Measurements from ENCODE around the gene GSTM3.

GSTM3 gene

GRCh38 chr1:109762821-109763645 lies 22.2 kb upstream of the GSTM3 start:
- no peaks in the 10 kb centered on the region for H3F3A ChIP-seq (ENCODE audit: insufficient read depth, low read length)
- no peak overlapping the region for H3K4me3 ChIP-seq (ENCODE audit: low read depth, low read length, poor library complexity, severe bottlenecking)
- no peak for TF ChIP-seq EZH2 (IDR thresholded peaks at IDR 0.05; ENCODE audit: borderline replicate concordance, low read length)
- H3K79me2 ChIP-seq (ENCODE audit: insufficient read depth, low read length): no peaks in the 10 kb centered on the region
- no peaks in the 10 kb centered on the region for H3K9me2 ChIP-seq (ENCODE audit: low read depth, low read length)
- H3K9ac ChIP-seq (ENCODE audit: low read length): no peak overlapping the region
- H3K27me3 ChIP-seq (ENCODE audit: insufficient read depth, low read length): no peaks in the 10 kb centered on the region; the same call in 1 of the 2 replicates
- no peak overlapping the region for H2AFZ ChIP-seq (ENCODE audit: low read length)
- no peak overlapping the region for H3K27ac ChIP-seq (ENCODE audit: low read depth, low read length, poor library complexity, severe bottlenecking)
- no peak overlapping the region for H3K4me2 ChIP-seq (ENCODE audit: low read length)
- no peaks in the 10 kb centered on the region for H3K9me3 ChIP-seq (ENCODE audit: low read length)
- H3K36me3 ChIP-seq (ENCODE audit: insufficient read depth, low read length): no peaks in the 10 kb centered on the region
- no peaks in the 10 kb centered on the region for H4K20me1 ChIP-seq (ENCODE audit: insufficient read depth, low read length)
- no peaks in the 10 kb centered on the region for H3K4me1 ChIP-seq (ENCODE audit: insufficient read depth, low read length, severe bottlenecking)

GRCh38 chr1:109762039-109762585 lies 21.3 kb upstream of the GSTM3 start:
- H3K4me2 ChIP-seq (ENCODE audit: low read length): no peak overlapping the region
- no peaks in the 10 kb centered on the region; the same call in 1 of the 2 replicates for H3K27me3 ChIP-seq (ENCODE audit: insufficient read depth, low read length)
- no peak overlapping the region for H3K4me3 ChIP-seq (ENCODE audit: low read depth, low read length, poor library complexity, severe bottlenecking)
- H3K4me1 ChIP-seq (ENCODE audit: insufficient read depth, low read length, severe bottlenecking): no peaks in the 10 kb centered on the region
- H3K79me2 ChIP-seq (ENCODE audit: insufficient read depth, low read length): no peaks in the 10 kb centered on the region
- H3K9ac ChIP-seq (ENCODE audit: low read length): no peak overlapping the region
- no peak overlapping the region for H2AFZ ChIP-seq (ENCODE audit: low read length)
- no peaks in the 10 kb centered on the region for H3K36me3 ChIP-seq (ENCODE audit: insufficient read depth, low read length)
- H3F3A ChIP-seq (ENCODE audit: insufficient read depth, low read length): no peaks in the 10 kb centered on the region
- no peaks in the 10 kb centered on the region for H3K9me2 ChIP-seq (ENCODE audit: low read depth, low read length)
- no peaks in the 10 kb centered on the region for H3K9me3 ChIP-seq (ENCODE audit: low read length)
- TF ChIP-seq EZH2 (IDR thresholded peaks at IDR 0.05; ENCODE audit: borderline replicate concordance, low read length) (no peak), CTCF (IDR thresholded peaks at IDR 0.05; ENCODE audit: low read length) (no peak)
- H4K20me1 ChIP-seq (ENCODE audit: insufficient read depth, low read length): no peaks in the 10 kb centered on the region
- H3K27ac ChIP-seq (ENCODE audit: low read depth, low read length, poor library complexity, severe bottlenecking): no peak overlapping the region

- no peaks in the 10 kb centered on the region for H3K36me3 ChIP-seq (ENCODE audit: insufficient read depth, low read length)
- H4K20me1 ChIP-seq (ENCODE audit: insufficient read depth, low read length): no peaks in the 10 kb centered on the region
- no peaks in the 10 kb centered on the region; the same call in 1 of the 2 replicates for H3K27me3 ChIP-seq (ENCODE audit: insufficient read depth, low read length)
- H3K9ac ChIP-seq (ENCODE audit: low read length): no peak overlapping the region
- no peaks in the 10 kb centered on the region for H3K79me2 ChIP-seq (ENCODE audit: insufficient read depth, low read length)
- no peak overlapping the region for H3K27ac ChIP-seq (ENCODE audit: low read depth, low read length, poor library complexity, severe bottlenecking)
- no peaks in the 10 kb centered on the region for H3K9me2 ChIP-seq (ENCODE audit: low read depth, low read length)
- no peak overlapping the region for H2AFZ ChIP-seq (ENCODE audit: low read length)
- no peak overlapping the region for H3K4me2 ChIP-seq (ENCODE audit: low read length)
- H3K4me3 ChIP-seq (ENCODE audit: low read depth, low read length, poor library complexity, severe bottlenecking): no peak overlapping the region
- H3K4me1 ChIP-seq (ENCODE audit: insufficient read depth, low read length, severe bottlenecking): no peaks in the 10 kb centered on the region
- no peaks in the 10 kb centered on the region for H3F3A ChIP-seq (ENCODE audit: insufficient read depth, low read length)
- TF ChIP-seq CTCF (IDR thresholded peaks at IDR 0.05; ENCODE audit: low read length): no peak
- TF ChIP-seq EZH2 (IDR thresholded peaks at IDR 0.05; ENCODE audit: borderline replicate concordance, low read length): no peak
- H3K9me3 ChIP-seq (ENCODE audit: low read length): no peaks in the 10 kb centered on the region
Measured at GRCh38 chr1:109761227-109762038, 20.6 kb upstream of the GSTM3 start.

All from OCI-LY1 (cell line).